ENCODE measurements around the gene BABAM2.

The BABAM2 gene

DNA sequence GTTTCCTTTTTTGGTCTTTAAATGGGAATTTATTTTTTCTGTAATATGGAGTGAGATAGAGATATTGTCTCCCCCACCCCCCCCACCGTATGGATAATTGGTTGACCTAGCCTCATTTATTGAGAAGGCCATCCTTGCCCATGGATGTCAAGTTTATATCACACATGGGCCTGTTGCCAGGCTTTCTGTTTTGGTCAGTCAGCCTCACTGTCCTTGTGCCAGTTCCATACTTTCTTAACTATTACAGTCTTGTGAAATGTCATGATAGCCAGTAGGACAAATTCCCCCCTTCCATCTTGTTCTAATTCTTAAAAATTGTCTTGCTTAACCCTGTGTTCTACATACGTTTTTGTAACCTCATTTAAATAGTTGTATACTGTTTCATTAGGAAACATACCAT, 12.5 kb downstream of the BABAM2 start:
- TF ChIP-seq, protein P1, sequence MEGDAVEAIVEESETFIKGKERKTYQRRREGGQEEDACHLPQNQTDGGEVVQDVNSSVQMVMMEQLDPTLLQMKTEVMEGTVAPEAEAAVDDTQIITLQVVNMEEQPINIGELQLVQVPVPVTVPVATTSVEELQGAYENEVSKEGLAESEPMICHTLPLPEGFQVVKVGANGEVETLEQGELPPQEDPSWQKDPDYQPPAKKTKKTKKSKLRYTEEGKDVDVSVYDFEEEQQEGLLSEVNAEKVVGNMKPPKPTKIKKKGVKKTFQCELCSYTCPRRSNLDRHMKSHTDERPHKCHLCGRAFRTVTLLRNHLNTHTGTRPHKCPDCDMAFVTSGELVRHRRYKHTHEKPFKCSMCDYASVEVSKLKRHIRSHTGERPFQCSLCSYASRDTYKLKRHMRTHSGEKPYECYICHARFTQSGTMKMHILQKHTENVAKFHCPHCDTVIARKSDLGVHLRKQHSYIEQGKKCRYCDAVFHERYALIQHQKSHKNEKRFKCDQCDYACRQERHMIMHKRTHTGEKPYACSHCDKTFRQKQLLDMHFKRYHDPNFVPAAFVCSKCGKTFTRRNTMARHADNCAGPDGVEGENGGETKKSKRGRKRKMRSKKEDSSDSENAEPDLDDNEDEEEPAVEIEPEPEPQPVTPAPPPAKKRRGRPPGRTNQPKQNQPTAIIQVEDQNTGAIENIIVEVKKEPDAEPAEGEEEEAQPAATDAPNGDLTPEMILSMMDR (IDR thresholded peaks at IDR 0.05; ENCODE audit: low read depth, low read length, missing control alignments): no peak
- DNase-seq (ENCODE audit: low read depth): no peak
- in situ Hi-C loops (cut with HindIII; ENCODE audit: low sequenced_read_pairs): no loop called here
- no peak overlapping the region for H3K4me3 ChIP-seq (ENCODE audit: low read depth, low read length)

DNA sequence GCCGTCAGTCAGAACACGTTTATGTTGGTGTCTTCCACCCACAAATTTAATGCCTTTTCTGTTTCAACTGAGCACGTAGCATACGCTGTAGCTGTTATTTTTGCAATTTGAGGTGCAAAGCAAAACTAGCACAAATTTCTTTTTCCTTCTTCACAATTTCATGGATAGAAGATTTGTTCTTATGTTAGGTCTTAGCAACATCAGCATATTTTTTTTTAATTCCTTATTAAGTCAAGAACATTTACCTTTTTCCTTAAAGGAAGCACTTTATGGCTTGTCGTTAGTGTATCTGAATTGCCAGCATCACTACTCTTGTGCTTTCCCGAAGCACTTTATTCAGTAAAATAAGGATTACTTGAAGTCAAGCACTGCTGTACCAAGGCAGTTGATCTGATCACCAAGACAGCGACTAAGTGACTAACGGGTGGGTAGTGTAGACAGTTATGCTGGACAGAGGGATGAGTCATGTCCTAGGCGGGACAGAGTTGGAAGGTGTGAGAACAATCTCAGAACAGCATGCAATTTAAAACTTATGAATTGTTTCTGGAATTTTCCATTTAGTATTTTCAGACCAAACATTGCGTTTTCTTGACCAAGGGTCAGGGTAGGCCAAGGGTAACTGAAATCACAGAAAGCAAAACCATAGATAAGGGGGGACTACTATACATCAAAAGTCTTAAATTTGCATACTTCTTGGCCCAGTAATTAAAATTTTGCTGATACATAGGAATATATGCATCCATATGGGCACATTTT, 13.3 kb downstream of the BABAM2 start:
- TF ChIP-seq, protein P1 (IDR thresholded peaks at IDR 0.05; ENCODE audit: low read depth, low read length, missing control alignments): no peak
- no peak for DNase-seq (ENCODE audit: low read depth)
- H3K4me3 ChIP-seq (ENCODE audit: low read depth, low read length): no peak overlapping the region
- in situ Hi-C loops (cut with HindIII; ENCODE audit: low sequenced_read_pairs): no loop called here

DNA sequence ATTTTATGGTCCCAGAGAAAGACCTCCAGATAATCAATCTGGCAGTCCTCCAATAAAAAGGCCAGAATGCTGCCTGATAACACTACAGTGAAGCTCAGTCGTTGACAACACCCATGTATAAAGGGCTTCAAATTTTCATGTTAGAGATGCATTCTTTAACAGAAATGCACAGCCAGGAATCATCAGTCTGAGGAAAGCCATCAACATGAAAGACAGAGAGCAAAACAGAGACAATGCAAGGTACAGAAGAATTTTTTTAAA, 13.8 kb downstream of the BABAM2 start:
- in situ Hi-C loops (cut with HindIII; ENCODE audit: low sequenced_read_pairs): no loop called here
- no peak overlapping the region for H3K4me3 ChIP-seq (ENCODE audit: low read depth, low read length)
- DNase-seq (ENCODE audit: low read depth): no peak
- TF ChIP-seq, protein P1 (IDR thresholded peaks at IDR 0.05; ENCODE audit: low read depth, low read length, missing control alignments): no peak

DNA sequence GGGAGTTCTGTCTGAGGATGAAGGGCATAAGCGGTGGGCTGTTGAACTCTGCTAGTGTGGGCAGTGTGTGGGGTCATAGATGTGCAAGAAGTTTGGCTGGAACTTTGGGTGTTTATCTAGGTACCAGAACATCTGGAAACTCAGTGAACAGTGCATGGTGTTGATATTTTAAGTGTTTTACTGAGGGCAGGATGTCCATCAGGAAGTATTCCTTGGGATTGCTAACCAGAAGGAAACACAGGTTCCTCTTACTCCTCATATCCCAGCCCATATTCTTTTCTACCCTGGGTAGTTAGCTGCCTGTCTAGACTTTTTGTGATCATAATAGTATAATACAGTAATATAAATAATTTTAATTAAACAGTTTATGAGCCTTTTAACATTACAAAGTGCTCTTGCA, 15.5 kb downstream of the BABAM2 start:
- H3K4me3 ChIP-seq (ENCODE audit: low read depth, low read length): no peak overlapping the region
- in situ Hi-C loops (cut with HindIII; ENCODE audit: low sequenced_read_pairs): no loop called here
- TF ChIP-seq, protein P1 (IDR thresholded peaks at IDR 0.05; ENCODE audit: low read depth, low read length, missing control alignments): no peak
- no peak for DNase-seq (ENCODE audit: low read depth)

DNA sequence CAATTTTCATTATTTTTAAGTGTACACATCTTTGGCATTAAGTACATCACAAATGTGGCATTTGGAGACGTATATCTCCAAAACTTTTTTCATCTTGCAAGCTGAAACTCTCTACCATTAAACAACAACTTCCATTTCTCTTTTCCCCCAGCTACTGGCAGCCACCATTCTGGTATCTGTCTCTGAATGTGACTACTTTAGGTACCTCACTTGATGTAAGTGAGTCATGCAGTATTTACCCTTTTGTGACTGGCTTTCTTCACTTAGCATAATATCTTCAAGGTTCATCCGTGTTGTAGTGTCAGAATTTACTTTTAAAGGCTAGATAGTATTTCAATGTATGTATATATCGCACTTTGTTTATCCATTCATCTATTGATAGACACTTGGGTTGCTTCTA, 17.0 kb downstream of the BABAM2 start:
- in situ Hi-C loops (cut with HindIII; ENCODE audit: low sequenced_read_pairs): no loop called here
- DNase-seq (ENCODE audit: low read depth): no peak
- H3K4me3 ChIP-seq (ENCODE audit: low read depth, low read length): no peak overlapping the region
- TF ChIP-seq, protein P1 (IDR thresholded peaks at IDR 0.05; ENCODE audit: low read depth, low read length, missing control alignments): no peak

DNA sequence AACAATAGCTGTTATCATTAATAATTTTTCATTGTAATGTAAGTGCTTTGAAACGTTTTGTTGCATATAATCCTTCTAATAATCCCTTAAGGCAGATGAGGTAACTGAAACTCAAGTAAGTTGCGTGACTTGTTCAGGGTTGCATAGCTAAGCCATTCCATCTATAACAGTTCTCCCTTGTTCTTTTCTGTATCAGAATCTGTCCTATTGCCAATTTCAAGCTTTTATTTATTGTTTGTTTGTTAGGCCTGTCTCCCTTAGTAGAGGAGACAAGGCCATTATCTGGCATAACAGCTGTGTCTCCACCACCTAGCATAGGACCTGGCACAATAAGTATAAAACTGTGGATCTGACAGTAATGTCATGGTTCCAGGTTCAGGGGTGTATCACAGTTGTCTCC, 19.4 kb downstream of the BABAM2 start:
- TF ChIP-seq, protein P1 (IDR thresholded peaks at IDR 0.05; ENCODE audit: low read depth, low read length, missing control alignments): no peak
- no peak overlapping the region for H3K4me3 ChIP-seq (ENCODE audit: low read depth, low read length)
- in situ Hi-C loops (cut with HindIII; ENCODE audit: low sequenced_read_pairs): no loop called here
- DNase-seq (ENCODE audit: low read depth): no peak

All from astrocyte of the cerebellum (primary cell).